ENCODE data around the gene WSB2.
"Not testable (repeated sequence)": the region's sequence is repeated elsewhere in the genome, so short reads cannot be mapped to it uniquely, and the experiment has no call there.

Gene WSB2

GRCh38 chr12:118034429-118035189 lies 26.4 kb downstream of the WSB2 start:
- FAIRE-seq = no peak

GRCh38 chr12:118033902-118034301 lies 27.1 kb downstream of the WSB2 start:
- FAIRE-seq = no peak

GRCh38 chr12:118033323-118033722 lies 27.7 kb downstream of the WSB2 start:
- no peak for FAIRE-seq

GRCh38 chr12:118032188-118032587 lies 28.8 kb downstream of the WSB2 start:
- FAIRE-seq = no peak

GRCh38 chr12:118029166-118029565 lies 31.8 kb downstream of the WSB2 start:
- no peak for FAIRE-seq

- FAIRE-seq = no peak
Observed at GRCh38 chr12:118025168-118025567, 35.8 kb downstream of the WSB2 start.

- no peak for FAIRE-seq
Observed at GRCh38 chr12:118023301-118023860, 37.6 kb downstream of the WSB2 start.

GRCh38 chr12:118022728-118023109 lies 38.3 kb downstream of the WSB2 start:
- no peak for FAIRE-seq

GRCh38 chr12:118022097-118022727 lies 38.8 kb downstream of the WSB2 start:
- not testable (repeated sequence) for FAIRE-seq

GRCh38 chr12:118020036-118020435 lies 40.9 kb downstream of the WSB2 start:
- no peak for FAIRE-seq

GRCh38 chr12:118017926-118018325 lies 43.1 kb downstream of the WSB2 start:
- FAIRE-seq = no peak

- no peak for FAIRE-seq
Observed at GRCh38 chr12:118016424-118017264, 44.3 kb downstream of the WSB2 start, which contains the start of gene RFC5. Gene RFC5 (plus strand): TSS chr12:118016703. CDS start chr12:118016828, 125 bp downstream.

- no peak for FAIRE-seq
Observed at GRCh38 chr12:118015944-118016343, 45.0 kb downstream of the WSB2 start.

GRCh38 chr12:118015306-118015705 lies 45.7 kb downstream of the WSB2 start:
- FAIRE-seq = no peak

GRCh38 chr12:118013283-118013682 lies 47.7 kb downstream of the WSB2 start:
- no peak for FAIRE-seq

- no peak for FAIRE-seq
Observed at GRCh38 chr12:118011961-118012360, 49.0 kb downstream of the WSB2 start.

- FAIRE-seq = no peak
Observed at GRCh38 chr12:118011377-118011776, 49.6 kb downstream of the WSB2 start.

GRCh38 chr12:118010903-118011302 lies 50.1 kb downstream of the WSB2 start:
- no peak for FAIRE-seq

GRCh38 chr12:117999806-118000205 lies 61.2 kb downstream of the WSB2 start:
- not testable (repeated sequence) for FAIRE-seq

GRCh38 chr12:117998719-117999118 lies 62.3 kb downstream of the WSB2 start:
- FAIRE-seq = no peak

GRCh38 chr12:117994551-117995438 lies 66.2 kb downstream of the WSB2 start:
- FAIRE-seq = no peak

All from islet of Langerhans (tissue), 1 donor.